Astrocyte (in vitro differentiated cells and primary cell): ENCODE data around the gene C1QL4.

Experiments used
- EZH2 ChIP-seq: IDR thresholded peaks from 2 replicates; pipeline ENCODE4 v1.6.1; 2012; ENCODE audit warnings: mild to moderate bottlenecking, low read length, inconsistent platforms; ENCODE audit not compliant: insufficient read depth
- TF ChIP-seq, protein P1 (sequence below): IDR thresholded peaks from 2 replicates; pipeline ENCODE4 v1.5.1; 2011; ENCODE audit warnings: low read depth, mild to moderate bottlenecking, inconsistent platforms, low read length, moderate library complexity; ENCODE audit not compliant: insufficient read depth

DNA sequence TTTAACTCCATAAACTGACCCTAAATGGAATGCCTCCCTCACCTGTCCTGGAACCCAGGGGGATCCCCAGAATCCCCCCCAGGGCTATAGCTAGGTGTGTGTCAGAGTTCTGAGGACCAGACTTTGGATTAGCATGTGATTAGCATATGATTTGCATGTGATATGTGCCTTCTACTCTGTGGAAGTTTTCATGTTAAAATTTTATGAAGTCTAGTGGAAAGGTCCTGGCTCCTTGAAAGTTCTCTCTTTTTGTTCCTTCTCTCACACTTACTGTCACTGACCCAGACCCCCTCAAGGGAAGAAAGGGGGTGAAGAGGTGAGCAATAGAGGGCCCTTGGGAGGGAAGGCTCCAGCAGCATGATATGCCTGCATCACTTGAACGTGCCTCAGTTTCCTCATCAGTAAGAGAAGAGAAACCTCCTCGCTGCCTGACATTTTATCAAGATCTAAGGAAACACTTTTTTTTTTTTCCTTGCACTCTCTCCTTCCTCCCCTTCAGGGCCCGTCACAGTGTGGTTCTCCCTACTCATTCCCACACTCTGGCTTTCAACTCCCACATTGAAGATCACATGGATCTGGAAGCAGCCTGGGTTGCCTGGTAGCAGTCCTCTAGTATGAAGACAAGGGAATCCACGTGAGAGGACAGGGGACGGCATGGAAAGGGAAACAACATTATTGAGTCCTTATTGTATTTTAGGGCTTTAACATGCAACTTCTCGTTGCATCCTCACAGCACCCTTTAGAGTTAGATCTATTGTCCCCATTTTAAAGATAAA is 3.3 kb upstream of the C1QL4 start:
- TF ChIP-seq, protein P1, sequence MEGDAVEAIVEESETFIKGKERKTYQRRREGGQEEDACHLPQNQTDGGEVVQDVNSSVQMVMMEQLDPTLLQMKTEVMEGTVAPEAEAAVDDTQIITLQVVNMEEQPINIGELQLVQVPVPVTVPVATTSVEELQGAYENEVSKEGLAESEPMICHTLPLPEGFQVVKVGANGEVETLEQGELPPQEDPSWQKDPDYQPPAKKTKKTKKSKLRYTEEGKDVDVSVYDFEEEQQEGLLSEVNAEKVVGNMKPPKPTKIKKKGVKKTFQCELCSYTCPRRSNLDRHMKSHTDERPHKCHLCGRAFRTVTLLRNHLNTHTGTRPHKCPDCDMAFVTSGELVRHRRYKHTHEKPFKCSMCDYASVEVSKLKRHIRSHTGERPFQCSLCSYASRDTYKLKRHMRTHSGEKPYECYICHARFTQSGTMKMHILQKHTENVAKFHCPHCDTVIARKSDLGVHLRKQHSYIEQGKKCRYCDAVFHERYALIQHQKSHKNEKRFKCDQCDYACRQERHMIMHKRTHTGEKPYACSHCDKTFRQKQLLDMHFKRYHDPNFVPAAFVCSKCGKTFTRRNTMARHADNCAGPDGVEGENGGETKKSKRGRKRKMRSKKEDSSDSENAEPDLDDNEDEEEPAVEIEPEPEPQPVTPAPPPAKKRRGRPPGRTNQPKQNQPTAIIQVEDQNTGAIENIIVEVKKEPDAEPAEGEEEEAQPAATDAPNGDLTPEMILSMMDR = no peak
- no peak for TF ChIP-seq EZH2
